ENCODE data around the gene LCN6.

- TF ChIP-seq, protein P1, sequence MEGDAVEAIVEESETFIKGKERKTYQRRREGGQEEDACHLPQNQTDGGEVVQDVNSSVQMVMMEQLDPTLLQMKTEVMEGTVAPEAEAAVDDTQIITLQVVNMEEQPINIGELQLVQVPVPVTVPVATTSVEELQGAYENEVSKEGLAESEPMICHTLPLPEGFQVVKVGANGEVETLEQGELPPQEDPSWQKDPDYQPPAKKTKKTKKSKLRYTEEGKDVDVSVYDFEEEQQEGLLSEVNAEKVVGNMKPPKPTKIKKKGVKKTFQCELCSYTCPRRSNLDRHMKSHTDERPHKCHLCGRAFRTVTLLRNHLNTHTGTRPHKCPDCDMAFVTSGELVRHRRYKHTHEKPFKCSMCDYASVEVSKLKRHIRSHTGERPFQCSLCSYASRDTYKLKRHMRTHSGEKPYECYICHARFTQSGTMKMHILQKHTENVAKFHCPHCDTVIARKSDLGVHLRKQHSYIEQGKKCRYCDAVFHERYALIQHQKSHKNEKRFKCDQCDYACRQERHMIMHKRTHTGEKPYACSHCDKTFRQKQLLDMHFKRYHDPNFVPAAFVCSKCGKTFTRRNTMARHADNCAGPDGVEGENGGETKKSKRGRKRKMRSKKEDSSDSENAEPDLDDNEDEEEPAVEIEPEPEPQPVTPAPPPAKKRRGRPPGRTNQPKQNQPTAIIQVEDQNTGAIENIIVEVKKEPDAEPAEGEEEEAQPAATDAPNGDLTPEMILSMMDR (conservative IDR thresholded peaks at IDR 0.05; ENCODE audit: low read length) = peak; percentile 25; the same call in 1 of the 2 replicates
- TF ChIP-seq EZH2phosphoT487 (IDR thresholded peaks at IDR 0.05; ENCODE audit: borderline replicate concordance) = no peak
Observed at GRCh38 chr9:136742591-136743391, 5.5 kb downstream of the LCN6 start, which contains the start of gene LCN10.

Measured in Loucy (cell line).